ENCODE results near the gene UBL3.

UBL3 gene

GRCh38 chr13:29753618-29754472, 96.6 kb downstream of the UBL3 start:
- no peak for DNase-seq

GRCh38 chr13:29752175-29752574, 98.2 kb downstream of the UBL3 start:
- DNase-seq: no peak

DNA sequence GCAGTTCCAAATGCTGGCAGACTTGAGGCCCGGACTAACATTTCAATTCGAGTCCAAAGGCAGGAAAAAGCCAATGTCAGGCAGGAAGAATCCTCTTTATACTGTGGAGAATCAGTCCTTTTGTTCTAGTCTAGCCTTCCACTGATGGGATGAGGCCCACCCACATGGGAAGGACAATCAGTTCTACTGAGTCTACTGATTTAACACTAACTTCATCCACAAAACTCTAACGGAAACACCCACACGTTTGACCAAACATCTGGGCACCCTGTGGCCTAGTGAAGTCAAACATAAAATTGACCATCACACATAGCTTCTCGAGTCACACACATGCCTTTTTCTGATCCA, 100.3 kb downstream of the UBL3 start:
- no peak for DNase-seq

GRCh38 chr13:29749401-29750182, 100.8 kb downstream of the UBL3 start:
- DNase-seq: no peak

DNA sequence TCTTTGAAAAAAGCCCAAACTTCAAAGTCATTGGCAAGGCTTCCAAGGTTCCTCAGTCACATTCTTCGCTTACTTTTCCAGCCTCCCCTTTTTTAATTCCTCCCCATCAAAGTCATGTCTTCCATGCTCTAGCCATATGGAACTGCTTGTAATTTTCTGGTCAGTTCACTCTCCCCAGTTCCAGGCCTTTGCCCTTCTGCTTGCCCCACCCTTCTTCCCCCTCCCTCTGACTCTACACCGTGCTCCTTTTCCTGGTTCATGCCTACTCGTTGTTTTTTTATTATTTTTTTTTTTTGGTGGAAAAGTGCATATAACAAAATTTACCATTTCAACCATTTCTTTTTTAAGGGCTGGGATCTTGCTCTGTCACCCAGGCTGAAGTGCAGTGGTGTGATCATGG, 102.3 kb downstream of the UBL3 start:
- no peak for DNase-seq

- DNase-seq: no peak
Observed at GRCh38 chr13:29746148-29746677, 104.2 kb downstream of the UBL3 start.

- no peak for DNase-seq
Observed at GRCh38 chr13:29745704-29746103, 104.7 kb downstream of the UBL3 start.

DNA sequence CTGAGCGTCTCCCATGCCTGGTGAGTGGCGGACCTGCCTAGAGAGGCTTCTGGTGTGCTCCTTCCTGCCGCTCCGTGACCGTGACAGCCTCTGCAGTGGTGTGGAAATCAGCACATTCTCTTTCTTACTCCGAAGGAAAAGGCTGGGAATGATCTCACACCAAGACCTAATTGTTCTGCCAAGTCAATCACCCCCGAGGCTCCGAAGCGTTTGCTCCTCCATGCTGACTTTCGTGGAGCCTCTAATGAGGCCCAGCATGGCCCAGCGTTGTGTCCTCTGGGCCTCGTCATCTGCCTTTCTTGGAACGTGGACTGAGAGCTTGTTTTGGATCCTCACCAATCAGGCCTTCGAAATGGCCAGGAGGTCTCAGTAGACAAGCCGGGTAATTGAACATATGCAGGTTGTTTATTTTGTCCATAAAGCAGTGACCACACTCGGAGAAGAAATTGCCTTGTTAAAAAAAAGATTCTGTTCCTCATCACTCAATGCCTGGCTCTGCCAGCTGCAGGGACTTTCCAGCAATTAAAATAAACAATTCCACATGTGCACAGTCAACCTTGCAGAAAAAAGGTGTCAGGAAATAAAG, 107.1 kb downstream of the UBL3 start:
- DNase-seq: no peak

- DNase-seq: no peak
Observed at GRCh38 chr13:29740961-29741360, 109.5 kb downstream of the UBL3 start.

- DNase-seq: no peak
Observed at GRCh38 chr13:29737061-29737460, 113.4 kb downstream of the UBL3 start.

- DNase-seq: no peak
Observed at GRCh38 chr13:29733147-29733611, 117.2 kb downstream of the UBL3 start.

DNA sequence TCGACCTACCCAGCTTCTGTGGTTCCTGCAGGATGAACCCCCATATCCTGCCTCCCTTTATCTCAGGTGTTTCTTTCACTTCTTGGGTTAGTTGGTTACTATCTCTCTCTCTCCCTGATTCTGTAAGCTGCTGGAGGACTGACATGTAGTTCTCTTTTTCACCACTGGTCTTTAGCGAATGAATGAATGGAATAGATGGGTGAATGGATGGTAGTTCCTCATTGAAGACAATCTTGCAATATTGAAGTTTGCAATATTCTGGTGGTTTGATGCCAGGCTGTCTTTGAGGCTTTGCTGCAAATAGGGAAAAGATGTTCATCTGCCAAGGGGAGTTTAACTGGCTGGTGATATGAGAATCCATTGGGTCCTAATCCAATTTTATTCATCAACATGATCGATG, 120.2 kb downstream of the UBL3 start:
- DNase-seq: no peak

DNA sequence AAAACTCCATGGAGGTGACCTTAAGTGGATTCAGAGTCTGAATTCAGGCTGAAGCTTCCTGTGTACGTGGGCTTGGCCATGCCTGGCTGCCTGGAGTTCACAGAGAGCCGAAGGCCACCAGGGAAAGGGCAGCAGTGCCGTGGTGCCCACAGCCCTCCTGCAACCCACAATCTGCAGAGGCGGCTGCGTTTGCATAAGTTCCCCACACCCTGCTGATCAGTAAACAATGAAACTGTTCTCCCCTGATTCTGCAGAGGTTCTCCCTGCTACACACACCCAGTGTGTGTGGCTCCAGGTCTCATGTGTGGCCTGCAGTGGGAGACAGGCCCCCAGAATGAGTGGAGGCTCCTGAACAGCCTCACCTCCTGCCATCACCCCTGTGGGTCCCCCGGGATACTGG, 128.0 kb downstream of the UBL3 start:
- no peak for DNase-seq

- DNase-seq: no peak
Observed at GRCh38 chr13:29721766-29722165, 128.7 kb downstream of the UBL3 start.

DNA sequence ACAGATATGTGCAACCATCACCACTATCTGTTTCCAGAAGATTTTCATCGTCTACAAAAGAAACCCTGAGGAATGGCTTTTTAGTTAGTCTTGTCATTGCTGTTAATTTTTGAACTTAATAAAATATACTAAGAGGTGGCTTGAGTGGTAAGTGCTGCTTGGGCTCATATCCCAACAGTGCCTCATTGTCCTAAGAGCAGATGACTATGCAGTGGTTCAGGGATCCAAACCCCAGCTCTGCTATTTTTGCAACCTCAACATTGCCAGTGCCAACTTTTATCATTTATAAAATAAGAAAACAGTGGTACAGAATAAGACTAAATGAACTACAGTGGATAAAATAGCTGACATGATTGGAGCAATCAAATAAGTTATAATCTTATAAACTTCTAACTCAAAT, 131.7 kb downstream of the UBL3 start:
- no peak for DNase-seq

DNA sequence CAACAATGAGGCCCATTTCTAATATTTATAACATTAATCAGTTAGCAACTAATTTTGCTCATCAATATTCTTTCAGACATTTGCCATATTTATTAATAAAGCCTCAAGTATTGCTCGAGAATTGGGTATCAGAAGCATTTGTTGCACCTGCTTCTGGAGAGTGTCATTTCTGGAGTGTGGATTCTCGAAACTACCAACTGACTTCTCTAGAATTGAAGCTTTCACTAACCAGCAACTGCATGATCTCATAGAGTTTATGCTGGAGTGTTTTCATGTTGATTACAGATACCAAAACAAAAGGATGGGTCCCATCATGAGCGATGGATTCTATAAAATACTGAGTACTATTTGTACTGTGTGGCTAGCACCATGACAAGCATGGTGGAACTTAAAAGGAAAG, 133.9 kb downstream of the UBL3 start:
- DNase-seq: no peak
